HepG2 (cell line): ENCODE data around the gene STK39. TPM values are rescaled to one million over a fixed set of nuclear protein-coding genes. Genes with fewer than 3 reads are reported as not detected.

Source experiments
- AHDC1 ChIP-seq: sonication (generic); formaldehyde crosslinking; IDR thresholded peaks from 2 replicates; pipeline ENCODE4 v1.5.1; 2020; ENCODE audit warnings: mild to moderate bottlenecking, missing genetic modification reagents, borderline replicate concordance
- CEBPG ChIP-seq: IDR thresholded peaks from 2 replicates; pipeline ENCODE4 v1.6.1; 2016
- FOXO4 ChIP-seq: sonication (generic); formaldehyde crosslinking; conservative IDR thresholded peaks from 2 replicates; pipeline ENCODE4 v1.8.1; 2023; ENCODE audit warnings: missing genetic modification reagents
- FOXP4 ChIP-seq: sonication (generic); formaldehyde crosslinking; IDR thresholded peaks from 2 replicates; pipeline ENCODE4 v1.4.0; 2020; ENCODE audit warnings: missing genetic modification reagents
- HOXA5 ChIP-seq: sonication (generic); formaldehyde crosslinking; IDR thresholded peaks from 2 replicates; pipeline ENCODE4 v1.4.0; 2020; ENCODE audit warnings: missing genetic modification reagents
- IRF9 ChIP-seq: sonication (generic); formaldehyde crosslinking; IDR thresholded peaks from 2 replicates; pipeline ENCODE4 v1.8.0; 2022; ENCODE audit warnings: missing genetic modification reagents, mild to moderate bottlenecking, borderline replicate concordance
- MEF2D ChIP-seq: sonication (generic); formaldehyde crosslinking; IDR thresholded peaks from 2 replicates; pipeline ENCODE4 v1.5.1; 2020; ENCODE audit warnings: mild to moderate bottlenecking, missing genetic modification reagents
- MXI1 ChIP-seq: IDR thresholded peaks from 3 replicates; pipeline ENCODE4 v1.6.1; 2012; ENCODE audit warnings: low read depth, low read length, inconsistent platforms, borderline replicate concordance
- NCOA2 ChIP-seq: sonication (generic); formaldehyde crosslinking; IDR thresholded peaks from 2 replicates; pipeline ENCODE4 v1.8.0; 2022; ENCODE audit warnings: inconsistent platforms
- SETDB1 ChIP-seq: sonication (generic); formaldehyde crosslinking; IDR thresholded peaks from 2 replicates; pipeline ENCODE4 v1.5.1; 2020; ENCODE audit warnings: missing genetic modification reagents, mild to moderate bottlenecking, borderline replicate concordance
- SP4 ChIP-seq: sonication (generic); formaldehyde crosslinking; IDR thresholded peaks from 2 replicates; pipeline ENCODE4 v1.8.1; 2023; ENCODE audit warnings: mild to moderate bottlenecking, missing genetic modification reagents
- THAP11 ChIP-seq: IDR thresholded peaks from 2 replicates; pipeline ENCODE4 v1.6.1; 2016; ENCODE audit warnings: missing biosample characterization, missing genetic modification reagents
- YY1 ChIP-seq: IDR thresholded peaks from 2 replicates; pipeline ENCODE4 v1.6.1; 2011; ENCODE audit warnings: low read length, low read depth, moderate library complexity, mild to moderate bottlenecking; ENCODE audit not compliant: insufficient read depth, insufficient replicate concordance
- ZNF503 ChIP-seq: sonication (generic); formaldehyde crosslinking; IDR thresholded peaks from 2 replicates; pipeline ENCODE4 v1.4.0; 2020; ENCODE audit warnings: missing genetic modification reagents
- ZNF850 ChIP-seq: sonication (generic); formaldehyde crosslinking; conservative IDR thresholded peaks from 2 replicates; pipeline ENCODE4 v1.9.0; 2021; ENCODE audit warnings: mild to moderate bottlenecking, missing genetic modification reagents
- polyA plus RNA-seq, 8 experiments: library from polyadenylated mRNA; depleted of rRNA in 3 of 8; stranded (reverse) in 7 of 8; unstranded in 1 of 8; fragments of >200 nt; fragmentation: Illumina TruSeq in 4 of 8; extraction: Trizol in 4 of 8; gene quantifications; 2 replicates each; pipeline versions ENCODE4 v1.2.1 to v1.2.3, GENCODE V29; 2011 to 2016; ENCODE audit warnings: low read depth in 4 of 8, missing spikeins in 1 of 8, mixed read lengths in 1 of 8; ENCODE audit not compliant: insufficient read depth in 1 of 8
- total RNA-seq, 5 experiments: library from RNA; depleted of rRNA; stranded (reverse); fragments of >200 nt; fragmentation: Illumina TruSeq; extraction: Trizol; gene quantifications; 2 replicates each; pipeline ENCODE4 v1.2.3, GENCODE V29; 2016; ENCODE audit warnings: low read depth in 1 of 5

Gene STK39
- total and polyA plus RNA-seq, 2 of the 13 experiments (the other 11 are each of a cell fraction or from before 2014, with no cell fraction given), result 27.3 to 38.4 TPM

GRCh38 chr2:168247341-168248261, at the start of gene STK39 (continued):
- TF ChIP-seq ZNF850 (CRISPR knock-in tag), result no peak
- 0 out of 2 replicates have a peak, but pooled peaks have one; percentile 14 for TF ChIP-seq CEBPG
- peak; percentile 55 for TF ChIP-seq NCOA2
- peak; percentile 59; the same call in 1 of the 2 replicates for TF ChIP-seq IRF9 (CRISPR knock-in tag)
- TF ChIP-seq SETDB1 (CRISPR knock-in tag), result no peak
- TF ChIP-seq YY1, result peak; percentile 86
- peak; percentile 21; the same call in 1 of the 2 replicates for TF ChIP-seq FOXP4
- peak; percentile 33; the same call in 1 of the 2 replicates for TF ChIP-seq ZNF503
- TF ChIP-seq SP4, result peak; percentile 81
- TF ChIP-seq THAP11 (CRISPR knock-in tag), result peak; percentile 63
- peak; percentile 58; the same call in 1 of the 2 replicates for TF ChIP-seq HOXA5
- no peak for TF ChIP-seq AHDC1 (CRISPR knock-in tag)
- TF ChIP-seq MEF2D (CRISPR knock-in tag), result no peak
- TF ChIP-seq MXI1, result peak; percentile 40; the same call in 1 of the 3 replicates
- TF ChIP-seq FOXO4 (CRISPR knock-in tag), result no peak
